PC-3 (cell line): Measurements from ENCODE around the gene SSC5D. TPM values are rescaled to one million over a fixed set of nuclear protein-coding genes. Genes with fewer than 3 reads are reported as not detected.

Source experiments
- ATAC-seq: fragments of 200-7000 bp; cut with Tn5 transposase; 2 replicates; pipeline ENCODE4 v1.9.1; 2020; ENCODE audit warnings: mild to moderate bottlenecking, moderate library complexity
- BruUV-seq: library from RNA; stranded (reverse); fragments of 400-500 nt; replicated peaks from 2 replicates; lab custom pipeline; 2021; lab: Mats Ljungman, UMichigan
- CTCF ChIA-PET: fragments of 300-600 bp; sonication (Branson Sonifier 250); formaldehyde crosslinking; loops from one replicate; lab custom pipeline; 2022; ENCODE audit warnings: antibody characterized with exemption; lab: Charles Lee
- POLR2A ChIA-PET: fragments of 300-600 bp; sonication (Branson Sonifier 250); formaldehyde crosslinking; loops from one replicate; lab custom pipeline; 2022; ENCODE audit warnings: antibody characterized with exemption; ENCODE audit not compliant: unreplicated experiment; lab: Charles Lee
- DNase-seq: peaks from one replicate; pipeline ENCODE4 v3.0.0-alpha.2; 2015
- H2AFZ ChIP-seq: fragments of 300-600 bp; sonication (generic); 2 replicates; pipeline ENCODE4 v1.6.0; 2016; ENCODE audit warnings: antibody characterized with exemption, low read length
- H3F3A ChIP-seq: fragments of 300-600 bp; sonication (generic); one replicate; pipeline ENCODE4 v1.6.0; 2017; ENCODE audit warnings: antibody characterized with exemption, low read length, control low read depth, mild to moderate bottlenecking; ENCODE audit not compliant: unreplicated experiment
- H3K27ac ChIP-seq: fragments of 300-600 bp; sonication (generic); 2 replicates; pipeline ENCODE4 v1.5.1; 2016; ENCODE audit warnings: mild to moderate bottlenecking, low read length
- H3K27me3 ChIP-seq: fragments of 300-600 bp; sonication (generic); 2 replicates; pipeline ENCODE4 v1.6.1; 2016; ENCODE audit warnings: low read length, mixed read lengths
- H3K36me3 ChIP-seq: fragments of 300-600 bp; sonication (generic); 2 replicates; pipeline ENCODE4 v1.6.1; 2016; ENCODE audit warnings: low read depth, mixed run types, low read length, mixed read lengths
- H3K4me1 ChIP-seq: fragments of 300-600 bp; sonication (generic); 2 replicates; pipeline ENCODE4 v1.5.1; 2016; ENCODE audit warnings: low read length; ENCODE audit not compliant: insufficient read depth
- H3K4me2 ChIP-seq: fragments of 300-600 bp; sonication (generic); 2 replicates; pipeline ENCODE4 v1.6.0; 2016; ENCODE audit warnings: low read length
- H3K4me3 ChIP-seq: fragments of 300-600 bp; sonication (generic); 2 replicates; pipeline ENCODE4 v1.5.1; 2016; ENCODE audit warnings: mild to moderate bottlenecking, low read length, mixed read lengths
- H3K79me2 ChIP-seq: fragments of 300-600 bp; sonication (generic); 2 replicates; pipeline ENCODE4 v1.6.1; 2017; ENCODE audit warnings: low read length, mixed read lengths
- H3K9ac ChIP-seq: fragments of 300-600 bp; sonication (generic); 2 replicates; pipeline ENCODE4 v1.6.0; 2016; ENCODE audit warnings: mild to moderate bottlenecking, low read length
- H3K9me2 ChIP-seq: fragments of 300-600 bp; sonication (generic); replicated peaks from 2 replicates; pipeline ENCODE4 v1.6.1; 2016; ENCODE audit warnings: mixed run types, low read length, mixed read lengths
- H3K9me3 ChIP-seq: fragments of 300-600 bp; sonication (generic); 2 replicates; pipeline ENCODE4 v1.6.1; 2016; ENCODE audit warnings: low read length, mixed read lengths
- H4K20me1 ChIP-seq: fragments of 300-600 bp; sonication (generic); 2 replicates; pipeline ENCODE4 v1.6.1; 2016; ENCODE audit warnings: low read length, mixed read lengths
- EZH2 ChIP-seq: fragments of 300-600 bp; sonication (generic); IDR thresholded peaks from one replicate; pipeline ENCODE4 v1.6.1; 2017; ENCODE audit warnings: antibody characterized with exemption, mild to moderate bottlenecking, low read length; ENCODE audit not compliant: unreplicated experiment
- EZH2phosphoT487 ChIP-seq: fragments of 300-600 bp; sonication (generic); IDR thresholded peaks from 2 replicates; pipeline ENCODE4 v1.6.1; 2018; ENCODE audit warnings: mild to moderate bottlenecking, antibody characterized with exemption, low read length, borderline replicate concordance
- intact Hi-C: fragments of 100-400 bp; cut with micrococcal nuclease; formaldehyde crosslinking; loops from 2 replicates; pipeline ENCODE4 v1.9.0; 2023
- total RNA-seq: library from RNA; depleted of rRNA; stranded (reverse); fragments of >200 nt; gene quantifications from 2 replicates; pipeline ENCODE4 v1.2.3, GENCODE V29; 2014
- TF ChIP-seq, protein P1 (sequence below): fragments of 300-600 bp; sonication (generic); conservative IDR thresholded peaks from 2 replicates; pipeline ENCODE4 v1.5.1; 2017; ENCODE audit warnings: antibody characterized with exemption, low read depth, mild to moderate bottlenecking, low read length

SSC5D gene
- total RNA-seq, 1 experiment from 2014 or later = not detected

DNA sequence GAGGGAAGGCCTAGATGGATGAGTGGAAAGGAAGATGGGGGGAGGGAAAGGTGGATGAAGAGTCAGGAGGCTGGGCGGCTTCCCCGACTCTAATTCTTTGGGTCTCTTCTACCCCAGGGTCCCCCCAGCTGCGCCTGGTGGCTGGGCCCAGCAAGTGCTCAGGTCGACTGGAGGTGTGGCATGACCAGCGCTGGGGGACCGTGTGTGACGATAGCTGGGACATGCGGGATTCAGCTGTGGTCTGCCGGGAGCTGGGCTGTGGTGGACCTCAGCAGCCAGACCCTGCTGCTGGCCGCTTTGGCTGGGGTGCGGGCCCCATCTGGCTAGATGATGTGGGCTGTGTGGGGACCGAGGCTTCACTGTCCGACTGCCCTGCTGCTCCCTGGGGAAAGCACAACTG lies 9.5 kb downstream of the SSC5D start:
- BruUV-seq = no TSS peak
- no peaks in the 10 kb centered on the region for H3K79me2 ChIP-seq
- no peak overlapping the region for H3K27ac ChIP-seq
- ATAC-seq (no peak), DNase-seq (no peak)
- H3K4me3 ChIP-seq = no peak overlapping the region
- H3K9ac ChIP-seq = no peak overlapping the region
- TF ChIP-seq EZH2 (no peak), EZH2phosphoT487 (no peak)
- TF ChIP-seq, protein P1, sequence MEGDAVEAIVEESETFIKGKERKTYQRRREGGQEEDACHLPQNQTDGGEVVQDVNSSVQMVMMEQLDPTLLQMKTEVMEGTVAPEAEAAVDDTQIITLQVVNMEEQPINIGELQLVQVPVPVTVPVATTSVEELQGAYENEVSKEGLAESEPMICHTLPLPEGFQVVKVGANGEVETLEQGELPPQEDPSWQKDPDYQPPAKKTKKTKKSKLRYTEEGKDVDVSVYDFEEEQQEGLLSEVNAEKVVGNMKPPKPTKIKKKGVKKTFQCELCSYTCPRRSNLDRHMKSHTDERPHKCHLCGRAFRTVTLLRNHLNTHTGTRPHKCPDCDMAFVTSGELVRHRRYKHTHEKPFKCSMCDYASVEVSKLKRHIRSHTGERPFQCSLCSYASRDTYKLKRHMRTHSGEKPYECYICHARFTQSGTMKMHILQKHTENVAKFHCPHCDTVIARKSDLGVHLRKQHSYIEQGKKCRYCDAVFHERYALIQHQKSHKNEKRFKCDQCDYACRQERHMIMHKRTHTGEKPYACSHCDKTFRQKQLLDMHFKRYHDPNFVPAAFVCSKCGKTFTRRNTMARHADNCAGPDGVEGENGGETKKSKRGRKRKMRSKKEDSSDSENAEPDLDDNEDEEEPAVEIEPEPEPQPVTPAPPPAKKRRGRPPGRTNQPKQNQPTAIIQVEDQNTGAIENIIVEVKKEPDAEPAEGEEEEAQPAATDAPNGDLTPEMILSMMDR = no peak
- no peak overlapping the region for H3K4me2 ChIP-seq
- no peaks in the 10 kb centered on the region for H3K36me3 ChIP-seq
- ChIA-PET POLR2A (no interaction called here), CTCF (no interaction called here)
- no peaks in the 10 kb centered on the region for H3K9me3 ChIP-seq
- H3F3A ChIP-seq = no peaks in the 10 kb centered on the region
- no peaks in the 10 kb centered on the region for H4K20me1 ChIP-seq
- H3K4me1 ChIP-seq = no peaks in the 10 kb centered on the region
- no peaks in the 10 kb centered on the region for H3K27me3 ChIP-seq
- intact Hi-C loops = no loop called here
- no peak overlapping the region for H2AFZ ChIP-seq
- no peaks in the 10 kb centered on the region for H3K9me2 ChIP-seq

DNA sequence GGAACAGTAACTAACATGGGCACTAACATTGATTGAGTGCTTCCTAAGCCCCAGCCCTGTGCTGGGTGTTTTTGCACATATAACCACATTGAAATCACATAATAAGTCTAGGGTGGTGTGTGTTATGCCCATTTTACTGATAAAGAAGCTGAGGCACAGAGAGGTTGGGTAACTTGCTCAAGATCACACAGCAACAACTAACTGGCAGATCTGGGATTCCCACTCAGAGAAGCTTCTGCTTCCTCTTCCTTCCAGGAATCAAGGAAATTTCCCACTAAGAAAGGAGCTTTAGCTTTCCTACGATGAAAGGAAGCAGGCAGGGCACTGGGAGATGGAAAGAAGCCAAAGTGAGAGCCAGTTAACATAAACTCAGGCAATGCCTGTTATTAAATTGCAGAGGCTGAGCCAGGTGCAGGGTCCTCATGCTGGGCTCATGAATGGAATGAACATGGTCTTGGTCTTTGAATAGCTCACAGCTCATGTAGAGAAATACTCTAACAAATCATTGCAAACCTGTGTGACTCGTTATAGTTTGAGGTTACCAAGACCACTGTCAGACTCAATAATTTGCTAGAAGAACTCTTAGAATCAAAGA lies 10.1 kb downstream of the SSC5D start:
- Histone ChIP-seq H3K4me1 (no peaks in the 10 kb centered on the region), H3K9ac (no peak overlapping the region), H3K79me2 (no peaks in the 10 kb centered on the region), H3F3A (no peaks in the 10 kb centered on the region), H3K36me3 (no peaks in the 10 kb centered on the region), H3K27me3 (no peaks in the 10 kb centered on the region), H3K4me3 (no peak overlapping the region), H3K4me2 (no peak overlapping the region), H2AFZ (no peak overlapping the region), H3K9me3 (no peaks in the 10 kb centered on the region), H3K27ac (no peak overlapping the region), H3K9me2 (no peaks in the 10 kb centered on the region), H4K20me1 (no peaks in the 10 kb centered on the region)
- intact Hi-C loops = no loop called here
- TF ChIP-seq EZH2 (no peak), EZH2phosphoT487 (no peak)
- TF ChIP-seq, protein P1 = no peak
- no peak for DNase-seq
- ATAC-seq = no peak
- ChIA-PET POLR2A (interaction anchor here (0.6 to 0.7 kb wide), 2 partner anchors 22 kb away, joined by 3 read pairs; no protein-coding TSS in a partner anchor), CTCF (interaction anchor here (0.8 kb wide), 1 partner anchor 133 kb away, joined by 3 read pairs; no protein-coding TSS in a partner anchor)
- BruUV-seq = no TSS peak

- Histone ChIP-seq H3K4me1 (no peaks in the 10 kb centered on the region; the same call in 1 of the 2 replicates), H3K4me3 (no peak overlapping the region), H3K9me3 (no peaks in the 10 kb centered on the region), H3K9me2 (no peaks in the 10 kb centered on the region), H3K27ac (no peak overlapping the region), H3K36me3 (no peaks in the 10 kb centered on the region), H3K9ac (no peak overlapping the region), H3K27me3 (no peaks in the 10 kb centered on the region), H4K20me1 (no peaks in the 10 kb centered on the region), H3K4me2 (no peak overlapping the region), H3K79me2 (no peaks in the 10 kb centered on the region), H2AFZ (no peak overlapping the region), H3F3A (no peaks in the 10 kb centered on the region)
- intact Hi-C loops = loop anchor here (5.0 kb wide), 1 partner anchor 358 kb away; no protein-coding TSS in a partner anchor
- CTCF ChIA-PET = no interaction called here
- POLR2A ChIA-PET = no interaction called here
- DNase-seq (no peak), ATAC-seq (no peak)
- TF ChIP-seq EZH2 (no peak), EZH2phosphoT487 (no peak)
- TF ChIP-seq, protein P1 = no peak
- no TSS peak for BruUV-seq
Measured at GRCh38 chr19:55500368-55500952, 12.2 kb downstream of the SSC5D start.
